Endothelial cell of umbilical vein (primary cell): ENCODE data around the gene PTPRZ1. TPM values are rescaled to one million over a fixed set of nuclear protein-coding genes. Genes with fewer than 3 reads are reported as not detected.

Experiments
- BruUV-seq: library from RNA; stranded (reverse); fragments of 400-500 nt; replicated peaks from 2 replicates; lab custom pipeline; 2021; lab: Mats Ljungman, UMichigan
- CTCF ChIA-PET: fragments of 300-600, 350-600 bp; sonication (Branson Sonifier 250); formaldehyde crosslinking; loops from one replicate; lab custom pipeline; 2021; ENCODE audit warnings: antibody characterized with exemption, inconsistent platforms; lab: Charles Lee
- POLR2A ChIA-PET: fragments of 300-600, 350-600 bp; sonication (Branson Sonifier 250); formaldehyde crosslinking; loops from one replicate; lab custom pipeline; 2021; ENCODE audit warnings: antibody characterized with exemption, inconsistent platforms; lab: Charles Lee
- DNase-seq: peaks from one replicate; pipeline ENCODE4 v3.0.0-alpha.2; 2011; ENCODE audit warnings: low read depth, low spot score
- FAIRE-seq: peaks from 2 replicates; lab custom pipeline; 2011; peaks lifted over from hg19 to GRCh38; lab: Jason Lieb, UNC
- H2AFZ ChIP-seq: 2 replicates; pipeline ENCODE4 v1.6.0; 2012; ENCODE audit warnings: low read depth, low read length, control low read depth, inconsistent platforms
- H3K27ac ChIP-seq: 2 replicates; pipeline ENCODE4 v1.5.1; 2011; ENCODE audit warnings: low read depth, mild to moderate bottlenecking, control low read depth, low read length, moderate library complexity; ENCODE audit not compliant: insufficient read depth
- H3K27me3 ChIP-seq, 2 experiments: 2 replicates each; pipeline versions ENCODE4 v1.6.0 to v1.6.1; 2011; ENCODE audit warnings: low read length in 2 of 2, mixed read lengths in 1 of 2; ENCODE audit not compliant: control insufficient read depth in 2 of 2, insufficient read depth in 2 of 2
- H3K36me3 ChIP-seq, 2 experiments: 2 replicates in 1 of 2; 3 replicates in 1 of 2; pipeline ENCODE4 v1.5.1; 2011; ENCODE audit warnings: low read length in 2 of 2, mild to moderate bottlenecking in 1 of 2, moderate library complexity in 1 of 2; ENCODE audit not compliant: control insufficient read depth in 2 of 2, insufficient read depth in 2 of 2; ENCODE audit errors: extremely low read depth in 1 of 2
- H3K4me1 ChIP-seq: 3 replicates; pipeline ENCODE4 v1.5.1; 2011; ENCODE audit warnings: mild to moderate bottlenecking, low read length; ENCODE audit not compliant: control insufficient read depth, insufficient read depth; ENCODE audit errors: extremely low read depth
- H3K4me2 ChIP-seq: 2 replicates; pipeline ENCODE4 v1.6.1; 2011; ENCODE audit warnings: low read length, control low read depth, mixed read lengths; ENCODE audit not compliant: insufficient read depth
- H3K4me3 ChIP-seq, 3 experiments: fragments of 200-600 bp in 1 of 3; sonication (generic), shearing (Covaris generic) in 1 of 3; replicated peaks in 1 of 3; 2 replicates each; pipeline ENCODE4 v1.5.1; 2011 to 2016; ENCODE audit warnings: control low read depth in 3 of 3, low read length in 3 of 3, mild to moderate bottlenecking in 2 of 3, inconsistent platforms in 1 of 3, low read depth in 1 of 3, moderate library complexity in 1 of 3; ENCODE audit not compliant: insufficient read depth in 1 of 3
- H3K79me2 ChIP-seq: 2 replicates; pipeline ENCODE4 v1.6.0; 2012; ENCODE audit warnings: low read length, inconsistent platforms; ENCODE audit not compliant: control insufficient read depth, insufficient read depth
- H3K9ac ChIP-seq: replicated peaks from 2 replicates; pipeline ENCODE3; 2011; ENCODE audit warnings: low read length, control low read depth; ENCODE audit not compliant: insufficient read depth; ENCODE audit errors: extremely low read depth
- H3K9me1 ChIP-seq: replicated peaks from 3 replicates; pipeline ENCODE4 v1.6.0; 2011; ENCODE audit warnings: mild to moderate bottlenecking, low read length; ENCODE audit not compliant: control insufficient read depth, insufficient read depth; ENCODE audit errors: extremely low read depth
- H3K9me3 ChIP-seq: replicated peaks from 2 replicates; pipeline ENCODE4 v1.5.1; 2012; ENCODE audit warnings: low read length, inconsistent platforms; ENCODE audit not compliant: control insufficient read depth, insufficient read depth
- H4K20me1 ChIP-seq: replicated peaks from 2 replicates; pipeline ENCODE3; 2011; ENCODE audit warnings: mild to moderate bottlenecking, low read length; ENCODE audit not compliant: control insufficient read depth, insufficient read depth; ENCODE audit errors: extremely low read depth
- CTCF ChIP-seq, 2 donors: IDR thresholded peaks; 1 replicate in 1 of 2; 2 replicates in 1 of 2; pipeline ENCODE4 v1.5.1; 2011; ENCODE audit warnings: low read length in 2 of 2, mild to moderate bottlenecking in 2 of 2, moderate library complexity in 2 of 2, control low read depth in 1 of 2, inconsistent platforms in 1 of 2, low read depth in 1 of 2; ENCODE audit not compliant: insufficient read depth in 1 of 2; ENCODE audit errors: extremely low read depth in 1 of 2
- EZH2 ChIP-seq: IDR thresholded peaks from 2 replicates; pipeline ENCODE4 v1.6.1; 2012; ENCODE audit warnings: borderline replicate concordance, low read depth, mild to moderate bottlenecking, moderate library complexity, low read length, inconsistent platforms; ENCODE audit not compliant: severe bottlenecking
- FOS ChIP-seq: IDR thresholded peaks from 2 replicates; pipeline ENCODE4 v1.6.1; 2011; ENCODE audit warnings: mild to moderate bottlenecking, low read length, moderate library complexity, borderline replicate concordance; ENCODE audit not compliant: insufficient read depth
- GATA2 ChIP-seq: IDR thresholded peaks from 2 replicates; pipeline ENCODE4 v1.7.0; 2011; ENCODE audit warnings: low read depth, mild to moderate bottlenecking, moderate library complexity, mixed read lengths, low read length; ENCODE audit not compliant: insufficient read length, insufficient read depth
- JUN ChIP-seq: IDR thresholded peaks from 2 replicates; pipeline ENCODE4 v1.6.1; 2011; ENCODE audit warnings: borderline replicate concordance, low read depth; ENCODE audit not compliant: insufficient read length, insufficient read depth
- MAX ChIP-seq: IDR thresholded peaks from 2 replicates; pipeline ENCODE4 v1.6.1; 2011; ENCODE audit not compliant: insufficient read depth, insufficient read length
- MYC ChIP-seq: IDR thresholded peaks from one replicate; pipeline ENCODE4 v1.6.1; 2011; ENCODE audit warnings: mild to moderate bottlenecking, low read depth, low read length
- POLR2A ChIP-seq: IDR thresholded peaks from 2 replicates; pipeline ENCODE4 v1.6.1; 2012; ENCODE audit warnings: low read depth, mild to moderate bottlenecking, control low read depth, low read length
- POLR2AphosphoS5 ChIP-seq: IDR thresholded peaks from 2 replicates; pipeline ENCODE4 v1.6.1; 2012; ENCODE audit warnings: low read depth, mild to moderate bottlenecking, control low read depth, low read length, moderate library complexity; ENCODE audit not compliant: insufficient read depth
- dilution Hi-C: fragments of 300-500 bp; cut with MboI; formaldehyde crosslinking; loops from one replicate; pipeline ENCODE4 v1.15.0; 2019; ENCODE audit warnings: low sequenced_read_pairs; ENCODE audit not compliant: extremely low pct_ligation_motif_present
- intact Hi-C: fragments of 100-400 bp; cut with micrococcal nuclease; formaldehyde crosslinking; loops from one replicate; pipeline ENCODE4 v1.10.0; 2022
- polyA plus RNA-seq, 4 experiments: library from polyadenylated mRNA; depleted of rRNA in 3 of 4; stranded (reverse) in 3 of 4; unstranded in 1 of 4; fragments of >200 nt; gene quantifications; 2 replicates each; pipeline versions ENCODE4 v1.2.1 to v1.2.3, GENCODE V29; 2011 to 2012; ENCODE audit warnings: missing spikeins in 1 of 4
- total RNA-seq: library from RNA; stranded (reverse); gene quantifications from 2 replicates; pipeline ENCODE4 v1.2.3, GENCODE V29; 2021

PTPRZ1 gene
- total and polyA plus RNA-seq, 2 donors (not counting 3 experiments of a cell fraction or from before 2014, with no cell fraction given): 0.07 TPM; not detected in 1

GRCh38 chr7:121891731-121892130, 18.8 kb downstream of the PTPRZ1 start:
- Histone ChIP-seq H4K20me1 (no peaks in the 10 kb centered on the region), H2AFZ (no peak overlapping the region), H3K4me2 (no peak overlapping the region), H3K4me1 (no peaks in the 10 kb centered on the region), H3K79me2 (no peaks in the 10 kb centered on the region), H3K9me1 (no peaks in the 10 kb centered on the region), H3K27ac (no peak overlapping the region), H3K9ac (no peak overlapping the region), H3K27me3 (no peaks in the 10 kb centered on the region), H3K9me3 (no peaks in the 10 kb centered on the region), H3K36me3 (no peaks in the 10 kb centered on the region), H3K4me3 (no peak overlapping the region)
- ChIA-PET CTCF (interaction anchor here (1.5 kb wide), 1 partner anchor 103 kb away, joined by 4 read pairs; no protein-coding TSS in a partner anchor), POLR2A (no interaction called here)
- intact Hi-C loops (no loop called here), dilution Hi-C loops (no loop called here)
- BruUV-seq: no TSS peak
- TF ChIP-seq EZH2 (no peak), MYC (no peak), POLR2A (no peak), CTCF (IDR thresholded peaks at IDR 0.05; ENCODE audit: extremely low read depth in 1 of 2, insufficient read depth in 1 of 2, low read depth in 1 of 2, low read length in 2 of 2) (no peak), FOS (no peak), JUN (no peak), POLR2AphosphoS5 (no peak), MAX (no peak), GATA2 (no peak)
- DNase-seq: no peak
- no peak for FAIRE-seq
